ENCODE data around the gene SLC16A8.
A peak's percentile ranks its signal among the peaks of the same experiment; 100 is the strongest.

Gene SLC16A8

GRCh38 chr22:38028344-38029130, 55.4 kb downstream of the SLC16A8 start:
- Histone ChIP-seq H3K36me3 (ENCODE audit: control insufficient read depth in 2 of 2, insufficient read depth in 1 of 2, low read length in 2 of 2) (no peaks in the 10 kb centered on the region), H3K4me3 (ENCODE audit: low read depth, low read length) (no peak overlapping the region), H3K27ac (ENCODE audit: extremely low read depth, low read depth, low read length) (no peak overlapping the region), H3K4me1 (ENCODE audit: control insufficient read depth, insufficient read depth, low read length) (no peaks in the 10 kb centered on the region), H3K9me3 (ENCODE audit: control insufficient read depth, insufficient read depth, low read depth, low read length) (no peaks in the 10 kb centered on the region)
- POLR2A ChIA-PET, result interaction anchor here (0.6 kb wide), 1 partner anchor 420 kb away, joined by 5 read pairs; no protein-coding TSS in a partner anchor
- no peak for TF ChIP-seq ZNF670 (tag by site-specific recombination; IDR thresholded peaks at IDR 0.05; ENCODE audit: low read depth)
- TF ChIP-seq SP7 (tag by site-specific recombination; IDR thresholded peaks at IDR 0.05), result no peak
- peak; percentile 94 for TF ChIP-seq ZSCAN4 (tag by site-specific recombination; IDR thresholded peaks at IDR 0.05)
- TF ChIP-seq ZNF416 (tag by site-specific recombination; IDR thresholded peaks at IDR 0.05), result no peak
- TF ChIP-seq ZNF112 (tag by site-specific recombination; IDR thresholded peaks at IDR 0.05), result no peak
- no peak for TF ChIP-seq ZNF548 (tag by site-specific recombination; IDR thresholded peaks at IDR 0.05)
- CTCF ChIA-PET, result interaction anchor here (0.6 to 1.2 kb wide), 4 partner anchors 9 to 386 kb away, joined by 3 to 8 read pairs (median 5); no protein-coding TSS in a partner anchor

Data from HEK293 (cell line).